Kidney capillary endothelial cell (primary cell): ENCODE data around the gene HACD2.
A peak's percentile ranks its signal among the peaks of the same experiment; 100 is the strongest.

Experiments used
- DNase-seq: peaks from one replicate; pipeline ENCODE4 v3.0.0-alpha.2; 2018; ENCODE audit warnings: low spot score

HACD2 gene

GRCh38 chr3:123568875-123569274 lies 16.0 kb downstream of the HACD2 start:
- DNase-seq, result no peak

- no peak for DNase-seq
Measured at GRCh38 chr3:123568034-123568433, 16.8 kb downstream of the HACD2 start.

- DNase-seq, result no peak
Measured at GRCh38 chr3:123564056-123564455, 20.8 kb downstream of the HACD2 start.

- no peak for DNase-seq
Measured at GRCh38 chr3:123562547-123562946, 22.3 kb downstream of the HACD2 start.

DNA sequence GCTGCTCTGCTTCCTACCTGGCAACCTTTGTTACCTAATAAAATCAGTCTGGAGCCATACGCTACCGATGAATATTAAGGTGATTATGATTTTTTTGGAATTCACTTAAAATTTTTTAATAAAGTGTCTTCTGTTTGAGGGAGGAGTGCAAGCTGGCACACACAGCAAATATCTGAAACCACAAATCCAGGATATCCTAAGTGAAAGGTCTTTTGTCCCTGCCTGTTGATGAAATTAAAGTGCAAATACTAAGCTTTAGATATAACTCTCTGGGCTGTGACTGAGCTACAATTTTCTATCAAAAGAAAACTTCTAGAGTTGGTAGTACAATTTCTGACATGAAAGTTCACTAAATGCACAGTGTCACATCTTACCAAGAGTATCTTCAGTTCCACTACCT lies 23.7 kb downstream of the HACD2 start:
- DNase-seq, result no peak

DNA sequence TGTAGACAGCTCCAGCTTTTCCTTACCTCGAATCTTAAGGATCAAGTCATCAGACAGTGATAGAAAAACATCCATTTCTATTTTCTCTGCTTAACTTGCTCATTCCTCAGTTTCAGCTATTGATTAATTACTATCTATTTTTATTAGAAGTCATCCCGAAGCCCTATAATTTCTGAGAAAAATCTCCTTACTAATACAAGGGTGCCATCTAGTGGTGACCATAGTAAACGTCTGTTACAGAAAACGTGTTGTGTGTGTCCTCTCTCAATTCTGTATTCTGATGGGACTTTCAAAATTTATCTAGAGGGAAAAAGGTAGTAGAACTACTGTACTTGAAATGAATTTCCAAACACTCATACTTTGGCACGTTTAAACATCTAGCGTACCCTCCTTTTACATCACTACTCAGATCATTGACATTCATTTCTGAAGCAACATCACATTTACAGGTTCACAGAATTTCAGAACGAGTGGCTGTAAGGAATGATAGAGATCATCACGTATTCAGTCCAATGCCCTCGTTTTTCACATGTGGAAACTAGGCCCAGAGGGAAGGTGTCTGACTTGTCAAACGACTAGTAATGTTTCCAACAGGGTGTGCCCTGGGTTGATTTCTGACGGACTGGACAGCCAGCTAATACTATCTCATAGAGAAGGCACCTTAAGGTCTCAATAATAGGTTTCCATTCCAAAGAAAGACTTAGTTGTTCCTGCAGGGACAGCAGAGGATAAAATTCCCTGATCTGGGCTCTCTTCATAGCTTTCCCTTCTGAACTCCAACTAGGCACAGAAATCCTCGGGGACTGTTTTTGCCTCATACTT lies 25.6 kb downstream of the HACD2 start:
- peak; percentile 51 for DNase-seq

GRCh38 chr3:123553536-123553935 lies 31.3 kb downstream of the HACD2 start:
- no peak for DNase-seq

DNA sequence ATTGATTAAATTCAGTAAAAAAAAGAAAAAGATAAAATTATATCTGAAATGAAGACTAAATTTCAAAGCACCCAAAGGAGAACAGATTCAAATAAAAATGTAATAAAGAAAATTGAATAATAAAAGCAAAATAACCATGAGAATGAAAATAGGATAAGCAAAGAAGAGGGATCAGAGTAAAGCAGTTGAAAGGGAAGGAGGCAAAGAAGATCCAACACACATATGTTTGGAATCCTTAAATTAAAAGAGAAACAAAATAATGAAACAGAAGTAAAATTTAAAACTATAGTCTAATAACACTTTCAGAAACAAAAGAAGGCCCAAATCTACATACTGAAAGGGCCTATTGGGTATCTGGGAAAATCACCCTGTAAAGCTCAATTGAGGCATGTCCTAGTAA lies 32.1 kb downstream of the HACD2 start:
- no peak for DNase-seq

GRCh38 chr3:123552095-123552714 lies 32.6 kb downstream of the HACD2 start:
- no peak for DNase-seq

DNA sequence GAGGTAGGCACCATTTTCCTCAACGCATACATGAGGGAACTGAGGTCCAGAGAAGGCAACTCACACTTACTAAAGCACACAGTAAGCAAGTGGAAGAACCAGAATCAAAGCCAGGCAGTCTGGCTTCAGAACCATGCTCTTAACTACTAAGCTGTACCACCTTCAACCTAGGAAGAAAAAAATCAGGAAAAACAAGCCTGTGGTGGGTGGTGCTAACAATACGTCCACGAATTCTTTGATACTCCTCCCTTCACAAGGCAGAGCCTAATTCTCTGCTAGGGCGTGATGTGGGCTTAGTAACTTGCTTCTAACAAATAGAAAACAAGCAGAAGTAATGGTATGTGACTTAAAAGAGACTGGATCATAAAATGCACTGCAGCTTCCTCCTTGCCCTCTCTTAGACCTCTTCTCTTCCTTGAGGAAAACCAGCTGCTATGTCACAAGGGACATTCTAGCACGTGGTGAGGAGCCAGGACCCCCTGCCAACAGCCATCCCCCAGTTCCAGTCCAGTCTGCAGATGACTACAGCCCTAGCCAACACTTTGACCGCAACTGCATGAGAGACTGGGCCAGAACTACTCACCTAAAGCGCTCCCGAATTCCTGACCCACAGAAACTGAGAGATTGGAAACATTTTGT lies 36.9 kb downstream of the HACD2 start:
- no peak for DNase-seq

GRCh38 chr3:123546133-123546755 lies 38.6 kb downstream of the HACD2 start:
- DNase-seq, result no peak

DNA sequence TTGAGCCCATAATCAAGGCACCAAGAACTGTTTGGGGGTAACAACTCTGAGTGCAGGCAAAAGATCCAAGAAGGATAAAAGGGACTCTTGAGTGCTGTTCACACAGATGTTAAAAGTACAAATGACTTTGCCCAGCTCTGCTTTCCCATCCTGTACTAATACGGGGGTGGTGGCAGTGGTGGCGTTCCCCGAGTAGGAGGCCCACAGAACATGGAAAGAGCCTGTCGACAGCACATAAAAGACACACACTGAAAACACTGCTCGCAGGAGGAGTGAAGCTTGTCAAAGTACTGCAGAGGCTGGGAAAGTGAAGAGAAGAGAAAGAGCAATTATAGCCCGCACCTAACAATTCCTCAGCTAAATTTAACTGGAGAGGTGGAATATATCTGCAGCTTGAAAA lies 40.9 kb downstream of the HACD2 start:
- no peak for DNase-seq

- DNase-seq, result peak; percentile 51
Measured at GRCh38 chr3:123540285-123540684, 44.6 kb downstream of the HACD2 start.

DNA sequence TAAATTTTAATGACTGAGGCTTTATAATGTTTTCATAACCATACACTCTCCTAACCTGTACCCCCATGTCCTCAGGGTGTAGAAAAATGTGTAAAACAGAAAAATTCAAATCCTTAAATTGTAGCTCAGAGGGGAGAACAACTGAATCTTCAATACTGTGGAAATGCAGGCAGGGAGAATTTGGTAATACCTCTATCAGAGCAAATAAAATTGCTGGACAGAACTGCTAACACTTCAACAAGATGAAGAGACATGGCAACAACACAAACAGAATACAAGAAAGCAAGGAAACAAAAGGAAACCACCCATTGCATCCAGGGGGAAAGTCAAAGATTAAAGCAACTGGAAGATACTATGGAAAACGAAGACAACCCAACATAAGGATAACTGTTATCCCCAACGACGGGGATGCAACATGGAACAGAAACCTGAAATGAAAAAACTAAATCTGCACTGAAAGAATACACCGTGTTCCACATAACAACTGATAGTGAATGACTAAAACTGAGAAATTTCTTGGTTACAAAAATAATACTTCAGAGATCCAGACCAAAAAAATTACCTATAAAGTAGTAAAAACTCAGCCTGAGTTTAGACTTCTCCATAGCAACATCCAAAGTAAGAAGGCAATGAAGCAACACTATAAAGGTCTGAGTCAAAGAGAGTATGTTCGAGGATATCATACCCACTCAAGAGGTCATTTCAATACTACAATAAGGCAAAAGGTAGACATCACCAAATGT lies 48.5 kb downstream of the HACD2 start:
- DNase-seq, result no peak

DNA sequence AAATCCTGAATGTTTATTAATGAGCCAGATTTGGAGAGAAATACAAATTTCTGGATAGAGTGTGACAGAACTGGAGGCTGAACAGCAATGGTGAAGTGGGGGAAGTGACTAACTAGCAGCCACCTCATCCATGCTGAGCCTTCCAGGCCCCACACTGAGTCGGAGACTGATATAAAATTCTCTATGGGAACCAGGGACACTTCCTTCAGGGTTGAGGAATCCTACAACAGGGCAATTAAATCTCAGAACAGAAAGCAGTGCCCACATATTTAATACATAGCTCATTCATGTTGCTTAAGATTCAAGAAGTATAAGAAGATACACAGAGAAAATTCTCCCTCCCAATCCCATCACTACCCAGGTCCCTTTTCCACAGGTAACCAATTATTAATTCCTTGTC lies 49.3 kb downstream of the HACD2 start:
- peak; percentile 56 for DNase-seq

GRCh38 chr3:123534264-123534663 lies 50.6 kb downstream of the HACD2 start:
- DNase-seq, result no peak

- DNase-seq, result no peak
Measured at GRCh38 chr3:123533554-123534159, 51.2 kb downstream of the HACD2 start.

GRCh38 chr3:123528130-123528529 lies 56.7 kb downstream of the HACD2 start:
- no peak for DNase-seq

DNA sequence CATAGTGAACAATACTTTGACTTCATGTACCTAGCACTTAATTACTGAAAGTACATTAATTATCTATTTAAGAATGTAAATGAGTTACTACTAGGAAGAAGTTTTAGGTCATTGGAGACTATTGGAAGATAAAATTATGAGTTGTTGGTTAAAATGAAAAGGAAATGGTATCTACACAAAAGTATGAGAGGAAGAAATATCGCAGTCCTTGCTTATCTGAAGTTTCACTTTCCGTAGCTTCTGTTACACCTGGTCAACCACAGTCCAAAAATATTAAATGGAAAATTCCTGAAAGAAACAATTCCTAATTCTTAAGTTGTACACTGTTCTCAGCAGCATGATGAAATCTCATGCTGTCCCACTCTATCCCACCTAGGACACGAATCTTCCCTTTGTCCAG lies 57.8 kb downstream of the HACD2 start:
- no peak for DNase-seq

DNA sequence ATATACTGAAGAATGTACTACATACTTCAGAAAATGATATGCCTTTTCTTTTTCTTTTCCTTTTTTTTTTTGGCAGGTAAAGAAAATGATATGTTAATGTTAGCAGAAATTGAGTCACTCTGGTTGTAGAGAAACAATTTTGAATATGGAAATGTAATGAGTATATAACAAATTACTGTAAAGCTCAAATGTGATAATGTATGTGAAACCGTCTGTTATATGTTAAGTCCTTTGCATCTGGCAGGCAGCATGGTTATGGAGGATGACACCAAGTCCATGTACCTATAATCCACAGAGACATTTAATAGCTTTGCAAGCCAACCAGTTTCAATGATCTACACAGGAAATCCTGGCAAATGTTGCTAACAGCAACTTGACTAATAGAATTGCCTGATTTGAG lies 58.4 kb downstream of the HACD2 start:
- DNase-seq, result no peak

GRCh38 chr3:123525433-123525832 lies 59.4 kb downstream of the HACD2 start:
- no peak for DNase-seq

GRCh38 chr3:123524981-123525380 lies 59.9 kb downstream of the HACD2 start:
- DNase-seq, result no peak
